ENCODE data around the gene CASQ2.

CASQ2 gene

GRCh38 chr1:115655916-115656315 lies 112.6 kb downstream of the CASQ2 start:
- DNase-seq: no peak

GRCh38 chr1:115655306-115655663 lies 113.2 kb downstream of the CASQ2 start:
- DNase-seq: no peak

- DNase-seq: no peak
Observed at GRCh38 chr1:115654663-115655305, 113.7 kb downstream of the CASQ2 start.

GRCh38 chr1:115654125-115654524 lies 114.4 kb downstream of the CASQ2 start:
- DNase-seq: no peak

- DNase-seq: no peak
Observed at GRCh38 chr1:115652236-115652788, 116.2 kb downstream of the CASQ2 start.

- DNase-seq: no peak
Observed at GRCh38 chr1:115651391-115651790, 117.1 kb downstream of the CASQ2 start.

- DNase-seq: no peak
Observed at GRCh38 chr1:115650961-115651360, 117.6 kb downstream of the CASQ2 start.
